GM18526 (cell line): ENCODE results near the gene SLC25A42.

Experiments
- POLR2A ChIP-seq: IDR thresholded peaks from 3 replicates; pipeline ENCODE4 v1.6.1; 2011; ENCODE audit not compliant: insufficient read length; ENCODE audit errors: extremely low read depth

Gene SLC25A42, protein sequence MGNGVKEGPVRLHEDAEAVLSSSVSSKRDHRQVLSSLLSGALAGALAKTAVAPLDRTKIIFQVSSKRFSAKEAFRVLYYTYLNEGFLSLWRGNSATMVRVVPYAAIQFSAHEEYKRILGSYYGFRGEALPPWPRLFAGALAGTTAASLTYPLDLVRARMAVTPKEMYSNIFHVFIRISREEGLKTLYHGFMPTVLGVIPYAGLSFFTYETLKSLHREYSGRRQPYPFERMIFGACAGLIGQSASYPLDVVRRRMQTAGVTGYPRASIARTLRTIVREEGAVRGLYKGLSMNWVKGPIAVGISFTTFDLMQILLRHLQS

DNA sequence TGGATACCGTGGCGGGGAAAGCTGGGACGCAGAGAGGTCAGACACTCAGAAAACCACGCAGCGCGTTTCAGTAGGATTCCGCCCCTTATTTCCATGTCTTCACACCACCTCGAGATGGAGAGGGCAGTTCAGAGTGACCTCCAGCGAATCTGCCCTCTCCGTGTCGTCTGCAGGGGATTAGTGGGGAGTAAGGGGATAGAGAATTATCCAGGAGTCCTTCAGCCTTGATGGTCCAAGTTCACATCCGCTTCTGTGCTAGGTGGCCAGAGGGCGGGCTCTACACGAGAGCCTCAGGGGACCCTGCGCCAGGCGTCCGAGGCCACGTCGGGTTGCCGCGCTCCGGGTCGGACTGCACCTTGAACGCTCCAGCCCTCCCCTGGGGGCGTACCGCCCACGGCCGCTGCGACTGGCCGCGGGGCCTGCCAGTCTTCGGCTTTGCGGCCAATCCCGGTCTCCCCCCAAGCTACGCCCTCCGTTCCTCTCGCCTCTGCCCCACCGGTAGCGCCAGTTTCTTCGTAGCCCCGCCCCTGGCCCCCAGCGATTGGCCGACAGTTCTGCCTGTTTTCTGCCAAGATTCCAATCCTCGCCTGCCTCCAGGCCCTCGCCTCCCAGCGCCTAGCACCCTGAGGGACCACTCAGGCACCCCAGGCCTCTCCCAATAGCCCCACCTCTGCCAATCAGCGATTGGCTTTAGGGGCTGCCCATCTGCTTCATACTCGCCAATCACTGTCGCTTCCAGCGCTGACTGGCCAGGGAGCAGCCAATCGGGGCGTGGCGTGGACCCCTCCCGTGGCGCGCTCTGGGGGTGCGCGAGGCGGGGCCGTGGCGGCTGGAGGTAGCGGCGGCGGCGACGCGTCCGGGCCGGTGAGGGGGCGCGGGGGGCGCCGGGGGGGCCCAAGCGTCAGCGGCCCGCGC is at the start of gene SLC25A42:
TSS of gene SLC25A42 (plus strand) at position 812 of the 915 bp plus-strand sequence. CDS start 32,131 bp downstream, outside the sequence.
- no peak for TF ChIP-seq POLR2A

DNA sequence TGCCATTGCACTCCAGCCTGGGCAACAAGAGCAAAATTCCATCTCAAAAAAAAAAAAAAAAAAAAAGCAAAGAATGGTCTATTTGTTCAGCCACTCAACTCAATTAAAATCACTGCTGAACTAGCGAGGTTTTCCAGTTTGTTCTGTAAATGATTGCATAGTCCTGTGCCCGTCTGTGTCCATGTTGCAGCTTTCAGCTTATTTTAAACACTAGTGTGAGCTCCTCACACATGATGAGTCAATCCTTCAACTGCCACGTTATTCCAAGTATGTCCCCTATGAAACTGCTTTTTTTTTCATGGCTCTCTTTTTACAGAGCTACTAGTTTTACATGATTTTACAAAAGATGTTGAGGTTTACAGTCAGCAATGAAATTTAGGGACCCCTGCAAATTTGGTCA is 42.7 kb upstream of the SLC25A42 start:
- no peak for TF ChIP-seq POLR2A

DNA sequence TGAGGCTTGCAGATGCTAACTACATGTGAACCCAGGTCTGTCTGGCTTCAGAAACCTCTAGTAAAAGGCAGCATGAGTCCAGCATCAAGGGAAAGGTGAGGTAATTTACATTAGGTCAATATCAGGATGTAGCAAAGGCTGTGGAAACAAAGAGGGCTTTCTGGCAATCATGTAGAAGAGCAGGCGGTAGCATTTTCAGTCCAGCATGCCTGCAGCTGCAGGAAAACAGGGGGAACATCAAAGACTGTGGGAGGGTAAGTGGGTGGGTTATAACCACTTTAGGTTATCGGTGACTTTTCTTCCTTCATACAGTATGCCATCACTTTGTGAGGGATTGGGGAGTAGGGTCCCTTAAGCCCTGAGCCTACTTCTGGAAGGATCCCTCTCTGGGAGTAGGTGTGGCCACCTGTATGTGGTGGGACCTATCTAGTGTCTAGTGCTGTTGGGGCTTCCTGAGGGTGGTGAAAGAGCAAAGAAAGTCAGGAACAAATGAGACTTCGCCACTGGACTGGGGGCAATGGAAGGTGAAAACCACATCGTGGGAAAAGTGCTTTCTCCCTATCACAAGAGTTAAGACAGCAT is 41.3 kb upstream of the SLC25A42 start:
- no peak for TF ChIP-seq POLR2A

DNA sequence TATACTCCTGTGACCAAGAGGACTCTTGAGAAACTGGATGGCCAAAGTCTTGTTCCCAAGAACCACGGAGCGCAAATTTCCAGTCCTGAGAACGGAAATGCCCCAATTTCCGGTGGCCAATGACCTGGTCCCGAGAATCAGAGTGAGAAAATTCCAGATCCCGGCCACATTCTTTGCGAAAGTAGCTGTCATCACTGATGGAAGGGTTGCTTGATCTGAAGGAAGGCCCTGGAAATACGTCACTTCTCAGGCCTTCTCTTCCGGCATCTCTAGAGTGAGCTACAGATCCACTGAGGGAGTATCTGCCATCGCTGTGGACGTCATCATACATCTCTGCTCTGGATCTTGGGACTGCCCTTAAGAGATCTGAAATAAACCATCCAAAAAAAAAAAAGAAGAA is 37.9 kb upstream of the SLC25A42 start:
- TF ChIP-seq POLR2A: no peak

DNA sequence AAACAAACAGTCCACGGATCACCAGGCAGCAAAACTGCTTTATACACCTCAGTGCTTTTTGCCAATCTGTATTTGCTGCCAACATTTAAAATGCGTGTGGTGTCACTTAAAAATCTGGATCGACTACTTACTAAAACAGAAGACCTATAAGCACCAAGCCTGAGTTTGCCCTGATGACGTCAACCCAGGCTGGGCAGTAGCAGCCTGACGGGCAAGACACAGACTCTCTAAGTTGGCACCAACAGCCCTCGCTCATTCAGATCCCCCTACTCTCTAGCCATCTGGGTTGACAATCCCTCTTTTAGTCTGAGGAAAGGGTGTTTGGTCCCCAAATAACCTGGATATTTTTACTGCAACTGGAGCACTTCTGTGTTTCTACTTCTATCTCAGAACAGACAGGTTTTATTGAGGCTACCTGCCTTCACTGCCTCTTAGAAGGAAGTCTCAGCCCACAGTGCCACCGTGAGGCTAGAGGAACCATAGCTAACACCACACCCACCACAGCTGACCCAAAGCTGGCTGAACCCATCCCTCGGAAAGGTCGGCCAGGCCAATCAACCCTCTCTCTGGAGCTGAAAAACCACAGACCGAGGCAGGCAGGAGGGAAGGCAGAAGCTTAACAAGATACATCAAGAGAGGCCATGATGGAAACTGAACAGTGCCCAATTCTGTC is 37.4 kb upstream of the SLC25A42 start:
- TF ChIP-seq POLR2A: no peak

DNA sequence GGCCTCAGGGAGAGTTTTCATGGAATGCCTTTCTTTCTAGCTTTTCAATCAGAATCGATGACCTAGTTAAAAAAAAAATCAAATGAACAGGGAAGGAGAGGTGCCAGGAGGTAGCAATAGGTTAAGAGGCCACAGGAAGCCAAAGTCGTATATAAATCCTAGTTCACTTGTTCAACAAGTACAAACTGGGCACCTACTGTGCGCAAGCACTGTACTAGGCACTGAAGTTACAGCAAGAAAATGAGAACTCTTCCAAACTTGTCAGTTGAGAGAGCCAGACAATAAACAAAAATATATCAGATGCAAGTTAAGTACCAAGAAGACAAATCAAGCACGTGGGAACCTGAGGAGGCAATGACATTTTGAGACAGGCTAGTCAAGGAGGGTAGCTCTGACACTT is 36.6 kb upstream of the SLC25A42 start:
- TF ChIP-seq POLR2A: no peak

DNA sequence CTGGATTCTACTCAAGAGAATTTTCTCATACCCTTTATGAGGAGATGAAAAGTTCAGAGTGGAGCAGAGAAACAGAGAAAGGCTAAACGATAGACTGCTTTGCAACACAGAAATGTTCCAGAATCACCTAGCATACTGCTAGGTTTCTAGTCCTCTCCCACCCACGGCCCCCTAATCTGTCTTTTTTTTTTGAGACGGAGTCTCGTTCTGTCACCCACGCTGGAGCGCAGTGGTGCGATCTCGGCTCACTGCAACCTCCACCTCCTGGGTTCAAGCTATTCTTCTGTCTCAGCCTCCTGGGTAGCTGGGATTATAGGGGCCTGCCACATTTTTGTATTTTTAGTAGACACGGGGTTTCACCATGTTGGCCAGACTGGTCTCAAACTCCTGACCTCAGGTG is 35.3 kb upstream of the SLC25A42 start:
- TF ChIP-seq POLR2A: no peak

DNA sequence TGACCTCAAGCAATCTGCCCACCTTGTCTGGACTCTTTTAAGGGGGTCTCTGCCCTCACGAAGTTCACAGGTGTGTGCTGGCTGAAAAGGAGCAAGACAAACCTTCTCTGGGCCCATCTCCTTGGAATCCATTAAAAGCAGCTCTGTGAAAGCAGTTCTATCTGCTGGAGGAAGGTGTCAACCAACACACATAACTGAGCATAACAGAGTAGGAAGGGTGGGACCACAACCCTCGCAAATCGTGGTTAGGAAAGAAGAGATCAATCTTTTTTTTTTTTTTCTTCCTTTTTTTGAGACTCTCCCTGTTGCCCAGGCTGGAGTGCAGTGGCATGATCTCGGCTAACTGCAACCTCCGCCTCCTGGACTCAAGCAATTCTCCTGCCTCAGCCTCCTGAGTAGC is 31.9 kb upstream of the SLC25A42 start:
- TF ChIP-seq POLR2A: no peak

DNA sequence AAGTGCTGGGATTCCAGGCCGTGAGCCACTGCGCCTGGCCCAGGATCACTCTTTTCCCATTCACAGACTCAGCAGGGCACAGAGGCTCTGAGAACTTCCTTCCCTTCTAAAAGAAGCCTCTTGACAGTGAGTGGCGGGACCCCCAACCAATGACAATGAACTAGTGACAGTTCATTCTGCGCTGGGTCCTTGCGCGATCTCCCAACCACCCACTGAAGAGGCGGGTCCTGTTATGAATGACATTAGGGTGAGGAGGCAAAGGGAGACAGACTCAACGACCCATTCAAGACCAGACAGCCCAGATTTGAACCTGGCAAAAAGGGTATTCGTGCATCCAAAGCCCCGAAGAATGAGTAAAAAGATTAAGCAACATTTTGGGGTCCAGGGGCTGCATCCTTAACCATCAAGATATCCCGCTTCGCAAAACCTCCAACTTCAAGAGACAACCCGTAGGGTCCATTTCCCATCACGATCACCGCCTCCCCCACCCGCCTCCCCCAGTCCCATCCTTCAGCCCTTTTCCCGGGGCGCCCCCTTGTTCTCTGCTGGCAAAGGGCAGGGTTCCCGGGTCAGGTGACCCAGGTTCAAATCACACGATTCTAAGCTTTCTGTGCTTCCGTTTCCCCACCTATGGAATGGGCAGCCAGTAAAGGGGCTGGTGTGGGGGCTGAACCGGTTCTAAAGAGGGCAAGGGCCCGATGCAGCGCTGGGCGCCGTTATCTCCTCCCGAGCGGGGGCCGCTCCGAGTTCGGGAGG is 31.2 kb upstream of the SLC25A42 start:
- no peak for TF ChIP-seq POLR2A

DNA sequence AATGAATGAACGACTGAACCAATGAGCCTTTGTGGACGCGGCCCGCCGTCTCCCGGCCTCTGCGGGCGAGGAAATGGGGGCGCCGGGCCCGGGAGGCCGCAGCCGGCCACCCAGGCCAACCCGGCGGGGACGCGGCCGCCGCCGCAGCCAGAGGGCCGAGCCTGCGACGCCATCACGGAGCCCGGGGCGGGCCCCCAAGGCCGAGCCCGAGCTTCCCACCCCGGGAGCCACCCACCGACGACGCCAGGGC is 30.7 kb upstream of the SLC25A42 start:
- no peak for TF ChIP-seq POLR2A

DNA sequence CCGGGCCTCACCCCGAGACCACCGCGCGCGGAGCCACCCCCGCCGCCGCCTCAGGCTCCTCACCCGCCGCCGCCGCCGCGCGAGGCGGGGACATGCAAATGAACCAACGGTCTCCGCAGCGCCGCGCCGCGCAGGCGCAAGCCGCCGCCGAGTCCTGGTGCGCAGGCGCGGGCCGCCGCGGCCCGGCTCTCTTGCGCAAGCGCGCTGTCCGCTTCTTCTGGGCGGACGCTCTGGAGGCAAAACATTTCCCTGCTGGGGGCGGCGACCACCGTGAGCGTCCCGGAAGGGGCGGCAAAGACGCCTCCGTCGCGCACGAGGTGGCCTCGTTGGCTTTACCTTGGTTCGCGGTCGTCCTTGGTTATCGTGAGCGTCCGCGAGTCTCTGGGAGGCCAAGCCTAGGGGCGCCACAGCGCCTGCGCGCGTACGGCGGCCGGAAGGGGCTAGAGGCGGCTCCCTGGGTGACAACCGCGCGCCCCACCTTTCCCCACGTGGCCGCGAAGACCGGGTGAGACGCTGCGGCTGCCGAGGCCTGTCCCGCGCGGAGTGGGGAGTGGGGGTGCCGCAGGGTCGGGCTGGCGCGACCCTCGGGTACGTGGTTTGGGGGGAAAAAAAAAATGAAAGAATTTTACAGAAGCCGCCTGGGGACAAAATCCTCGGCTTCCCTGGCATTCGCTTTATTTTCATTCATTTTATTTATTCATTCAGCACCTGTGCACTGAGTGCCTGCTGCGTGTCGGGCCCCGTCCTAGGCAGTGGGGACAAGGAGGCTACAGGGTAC is 30.2 kb upstream of the SLC25A42 start, which contains the start of the genes ARMC6 and SUGP2:
TSS of gene ARMC6 (plus strand) at position 178 of the 778 bp plus-strand sequence. CDS start 607 bp downstream, outside the sequence.
TSS of gene SUGP2 (minus strand) at position 92 of the 778 bp plus-strand sequence. CDS start 2,446 bp downstream, outside the sequence.
- TF ChIP-seq POLR2A: peak; percentile 73

DNA sequence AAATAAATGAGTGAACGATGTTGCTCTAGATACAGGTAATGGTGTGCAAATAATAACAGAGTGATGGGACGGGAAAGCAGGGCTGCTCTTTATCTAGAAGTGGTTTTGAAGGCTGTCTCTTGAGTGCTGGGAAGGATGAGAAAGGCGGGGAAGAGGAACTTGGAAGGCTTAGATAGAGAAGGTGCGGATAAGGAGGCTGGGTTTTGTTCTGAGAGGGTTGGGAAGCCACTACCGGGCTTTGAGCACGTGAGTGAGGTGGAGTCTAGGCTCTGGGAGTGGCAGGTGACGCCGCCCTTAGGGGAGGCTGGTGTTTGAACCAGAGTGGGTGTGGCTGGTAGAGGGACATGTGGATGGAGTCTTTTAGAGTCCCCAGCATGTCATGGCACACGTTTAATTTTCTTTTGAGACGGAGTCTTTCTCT is 29.6 kb upstream of the SLC25A42 start:
- TF ChIP-seq POLR2A: peak; percentile 20

DNA sequence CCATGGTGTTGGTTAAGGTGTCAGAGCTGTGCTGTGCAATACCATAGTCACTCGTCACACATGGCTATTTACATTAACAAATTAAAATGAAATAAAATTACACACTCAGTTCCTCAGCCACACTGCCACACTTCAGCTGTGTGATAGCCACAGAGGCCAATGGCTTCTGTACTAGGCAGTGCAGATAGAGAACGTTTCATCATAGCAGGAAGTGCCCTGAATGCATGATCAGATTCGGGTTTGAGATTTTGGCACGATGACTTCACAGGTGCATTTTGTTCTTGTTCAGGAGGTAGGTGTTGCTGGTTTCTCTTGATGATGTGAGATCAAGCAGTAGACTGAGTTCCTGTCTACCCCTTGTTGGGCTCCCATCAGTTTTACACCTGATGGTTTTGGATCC is 23.9 kb upstream of the SLC25A42 start:
- TF ChIP-seq POLR2A: no peak

DNA sequence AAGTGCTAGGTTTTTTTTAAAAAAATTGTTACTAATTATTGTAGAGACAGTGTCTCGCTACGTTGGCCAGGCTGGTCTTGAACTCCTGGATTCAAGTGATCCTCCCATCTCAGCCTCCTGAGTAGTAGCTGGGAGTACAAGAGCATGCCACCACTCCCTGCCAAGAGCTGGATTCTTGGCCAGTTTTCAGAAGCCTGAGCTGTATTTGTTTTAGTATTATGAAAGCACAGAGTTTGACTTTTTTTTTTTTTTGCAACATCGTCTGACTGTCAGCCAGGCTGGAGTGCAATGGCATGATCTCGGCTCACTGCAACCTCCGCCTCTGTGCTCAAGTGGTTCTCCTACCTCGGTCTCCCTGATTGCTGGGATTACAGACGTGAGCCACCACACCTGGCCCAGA is 23.4 kb upstream of the SLC25A42 start:
- TF ChIP-seq POLR2A: no peak
